GM12892 (cell line): ENCODE measurements around the gene AP3D1.

Source experiments
- DNase-seq: peaks from one replicate; pipeline ENCODE4 v3.0.0; 2011; ENCODE audit not compliant: insufficient read length
- FAIRE-seq: peaks from 2 replicates; lab custom pipeline; 2011; peaks lifted over from hg19 to GRCh38; lab: Jason Lieb, UNC
- POLR2A ChIP-seq: IDR thresholded peaks from 2 replicates; pipeline ENCODE4 v1.6.1; 2011; ENCODE audit warnings: low read depth, low read length, control low read depth
- POLR2AphosphoS5 ChIP-seq: IDR thresholded peaks from 2 replicates; pipeline ENCODE4 v1.6.1; 2011; ENCODE audit warnings: low read depth, low read length, control low read depth
- TAF1 ChIP-seq: IDR thresholded peaks from 2 replicates; pipeline ENCODE4 v1.6.1; 2011; ENCODE audit warnings: low read depth, mild to moderate bottlenecking, control low read depth, low read length, borderline replicate concordance

Gene AP3D1

DNA sequence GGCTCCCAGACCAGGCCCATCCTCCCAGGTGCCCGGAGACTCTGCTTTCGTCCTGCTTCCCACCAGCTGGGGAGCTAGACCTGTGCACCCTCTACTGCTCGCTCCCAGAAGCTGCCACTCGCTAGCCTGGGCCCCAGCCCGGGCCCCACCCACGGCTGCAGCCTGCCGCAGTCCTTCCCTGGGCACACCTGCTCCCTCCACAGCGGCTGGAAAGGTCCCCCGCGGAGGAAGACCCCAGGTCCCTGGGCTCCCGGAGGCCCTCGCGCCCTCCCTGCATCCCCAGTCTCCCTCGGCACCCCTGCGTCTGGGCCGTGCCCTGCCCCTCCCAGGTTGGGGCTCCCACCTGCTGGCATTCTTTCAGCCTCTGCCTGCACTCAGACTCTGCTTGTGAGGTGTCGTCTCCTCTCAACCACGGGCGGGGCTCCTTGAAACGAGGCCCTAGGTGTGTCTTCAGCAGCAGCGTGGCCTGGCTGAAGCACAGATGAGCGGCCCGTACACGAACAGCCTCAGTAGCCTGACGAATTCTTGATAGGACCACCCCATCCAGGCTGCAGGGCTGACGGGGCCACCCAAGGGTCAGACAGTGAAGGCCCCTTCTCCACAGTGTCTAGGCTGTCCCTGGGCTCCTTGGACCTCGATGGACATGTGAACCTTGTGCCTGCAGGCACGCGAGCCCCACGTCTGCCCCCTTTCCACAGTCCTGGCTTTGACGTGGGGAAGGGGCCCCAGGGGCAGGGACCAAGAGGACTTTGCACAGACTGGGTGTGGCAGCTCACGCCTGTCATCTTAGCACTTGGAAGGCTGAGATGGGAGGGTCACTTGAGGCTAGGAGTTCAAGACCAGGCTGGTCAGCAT, 40.3 kb upstream of the AP3D1 start:
- no peak for TF ChIP-seq POLR2A
- TF ChIP-seq POLR2AphosphoS5 = no peak
- TF ChIP-seq TAF1 = no peak
- no peak for DNase-seq
- no peak for FAIRE-seq

DNA sequence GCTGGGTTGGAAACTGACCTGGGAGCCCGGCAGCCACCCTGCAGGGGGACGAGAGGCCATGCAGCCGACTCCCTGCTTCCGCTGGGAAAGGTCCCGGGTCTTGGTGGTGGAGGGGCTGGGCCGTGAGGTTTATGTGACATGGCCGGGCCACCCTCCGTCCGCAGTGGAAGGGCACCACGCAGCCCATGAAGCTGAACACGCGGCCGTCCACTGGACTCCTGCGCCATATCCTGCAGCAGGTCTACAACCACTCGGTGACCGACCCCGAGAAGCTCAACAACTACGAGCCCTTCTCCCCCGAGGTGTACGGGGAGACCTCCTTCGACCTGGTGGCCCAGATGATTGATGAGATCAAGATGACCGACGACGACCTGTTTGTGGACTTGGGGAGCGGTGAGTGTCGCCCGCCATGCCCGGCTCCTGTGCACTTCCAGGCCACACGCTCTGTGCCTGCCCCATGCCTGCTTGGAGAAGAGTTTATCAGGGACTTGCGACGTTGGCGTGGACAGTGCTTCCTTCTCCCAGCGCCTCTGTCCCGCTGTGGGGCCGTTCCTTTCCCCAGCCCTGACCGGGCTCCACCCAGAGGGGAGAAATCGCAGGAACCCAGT, 39.6 kb upstream of the AP3D1 start:
- FAIRE-seq (no peak), DNase-seq (no peak)
- no peak for TF ChIP-seq POLR2A
- no peak for TF ChIP-seq TAF1
- no peak for TF ChIP-seq POLR2AphosphoS5

DNA sequence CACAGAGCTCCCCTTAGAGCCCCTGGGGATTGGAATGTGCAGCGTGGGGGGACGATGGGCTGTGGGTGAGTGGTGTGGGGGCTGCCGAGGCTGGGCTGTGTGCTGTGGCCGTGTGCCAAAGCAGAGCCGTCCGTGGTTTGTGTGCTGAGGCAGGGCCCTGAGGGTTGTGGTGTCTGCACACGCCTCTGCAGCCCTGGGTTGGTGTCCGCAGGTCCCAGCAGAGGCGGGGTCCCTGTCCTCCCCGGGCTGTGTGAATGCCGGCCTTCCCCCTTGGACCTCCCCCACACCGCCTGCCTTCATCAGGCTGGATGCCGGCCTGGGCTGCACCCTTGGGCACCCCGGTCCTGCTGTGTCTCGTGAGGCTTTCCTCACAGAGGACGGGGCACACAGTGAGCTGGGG, 38.5 kb upstream of the AP3D1 start:
- TF ChIP-seq POLR2A (no peak), TAF1 (no peak), POLR2AphosphoS5 (no peak)
- no peak for DNase-seq
- no peak for FAIRE-seq

GRCh38 chr19:2188708-2189385, 37.5 kb upstream of the AP3D1 start:
- TF ChIP-seq POLR2AphosphoS5 = no peak
- TF ChIP-seq TAF1 = no peak
- TF ChIP-seq POLR2A = no peak
- FAIRE-seq (no peak), DNase-seq (no peak)

DNA sequence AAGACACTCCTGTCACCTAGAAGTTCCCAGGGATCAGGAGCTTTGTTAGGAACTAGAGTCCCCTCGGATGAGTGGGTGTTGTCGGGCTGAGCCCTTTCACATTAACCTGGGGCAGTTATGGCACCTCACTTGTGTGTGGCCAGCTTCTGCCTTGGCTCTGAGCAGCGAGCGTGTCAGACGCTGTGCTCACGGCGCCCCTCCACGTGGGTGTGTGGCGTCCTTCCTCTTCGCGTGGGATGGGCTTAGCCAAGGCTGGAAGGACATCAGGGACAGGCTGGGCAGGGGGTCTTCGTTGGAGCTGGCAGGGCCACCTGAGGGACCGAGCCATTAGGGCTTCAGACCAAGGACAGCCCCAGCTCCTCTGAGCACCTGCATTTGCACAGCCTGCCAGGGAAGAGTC, 35.8 kb upstream of the AP3D1 start:
- TF ChIP-seq POLR2A (no peak), TAF1 (no peak), POLR2AphosphoS5 (no peak)
- FAIRE-seq (no peak), DNase-seq (no peak)

DNA sequence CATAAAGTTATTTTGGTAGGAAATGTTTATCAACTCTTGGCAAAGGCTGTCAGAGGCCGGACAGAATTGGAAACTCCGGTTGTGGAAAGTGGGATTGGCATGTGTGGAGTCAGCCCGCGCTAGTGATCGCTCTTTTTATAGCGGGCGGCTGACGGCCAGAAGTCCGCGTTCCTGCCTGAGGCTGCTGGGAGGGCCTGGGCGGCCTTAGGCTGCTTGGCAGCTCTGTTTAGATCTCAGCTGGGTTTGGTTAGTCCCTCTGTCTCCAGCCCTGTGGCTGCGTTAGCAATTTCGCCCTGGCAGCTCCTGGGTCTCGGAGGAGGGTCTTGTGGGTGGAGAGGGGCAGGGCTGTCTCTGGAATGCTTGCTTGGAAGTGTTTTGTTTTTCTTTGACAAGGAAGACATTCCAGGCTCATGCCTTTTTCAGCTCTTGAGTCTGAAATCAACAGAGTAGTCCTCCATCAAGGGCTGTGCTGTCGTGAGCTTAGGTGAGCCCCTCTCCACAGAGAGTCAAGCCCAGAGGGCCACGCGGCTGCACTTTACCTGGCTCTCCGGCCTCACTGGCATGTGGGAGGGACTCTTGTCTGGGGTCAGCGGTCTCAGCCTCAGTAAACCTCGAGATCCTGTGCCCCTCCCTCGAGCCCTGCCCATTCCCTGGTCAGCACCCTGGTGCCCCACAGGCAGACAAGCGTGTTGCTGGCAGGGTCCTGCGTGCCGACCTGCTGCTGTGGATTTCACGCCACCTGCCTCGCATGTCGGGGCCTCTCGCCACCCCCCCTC, 34.9 kb upstream of the AP3D1 start:
- no peak for TF ChIP-seq POLR2A
- TF ChIP-seq POLR2AphosphoS5 = no peak
- no peak for TF ChIP-seq TAF1
- no peak for DNase-seq
- FAIRE-seq = no peak

- FAIRE-seq (no peak), DNase-seq (no peak)
- no peak for TF ChIP-seq POLR2A
- TF ChIP-seq POLR2AphosphoS5 = no peak
- TF ChIP-seq TAF1 = no peak
These were observed 34.3 kb upstream of the AP3D1 start for GRCh38 chr19:2185734-2186070.

GRCh38 chr19:2184422-2184975, 33.1 kb upstream of the AP3D1 start:
- DNase-seq = no peak
- no peak for FAIRE-seq
- 0 out of 2 replicates have a peak, but pooled peaks have one; percentile 22 for TF ChIP-seq POLR2AphosphoS5
- no peak for TF ChIP-seq TAF1

DNA sequence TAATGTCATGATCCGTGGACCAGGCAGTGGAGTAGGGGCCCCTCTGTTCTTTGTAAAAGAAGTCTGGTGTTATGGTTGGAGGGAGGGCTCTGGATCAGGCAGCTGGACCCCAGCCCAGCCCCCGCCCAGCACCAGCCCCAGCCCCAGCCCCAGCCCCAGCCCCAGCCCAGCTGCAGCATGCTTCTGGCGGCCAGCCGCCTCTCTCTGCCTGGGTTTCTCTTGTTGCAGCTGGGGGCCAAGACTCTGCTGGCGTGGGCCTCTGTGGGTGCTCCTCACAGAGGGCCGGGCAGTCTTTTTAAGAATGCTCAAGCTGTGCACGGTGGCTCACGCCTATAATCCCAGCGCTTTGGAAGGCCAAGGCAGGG, 30.2 kb upstream of the AP3D1 start:
- no peak for TF ChIP-seq POLR2A
- TF ChIP-seq POLR2AphosphoS5 = no peak
- TF ChIP-seq TAF1 = no peak
- FAIRE-seq (no peak), DNase-seq (no peak)

- FAIRE-seq = no peak
These were observed 29.7 kb upstream of the AP3D1 start for GRCh38 chr19:2180881-2181632.

DNA sequence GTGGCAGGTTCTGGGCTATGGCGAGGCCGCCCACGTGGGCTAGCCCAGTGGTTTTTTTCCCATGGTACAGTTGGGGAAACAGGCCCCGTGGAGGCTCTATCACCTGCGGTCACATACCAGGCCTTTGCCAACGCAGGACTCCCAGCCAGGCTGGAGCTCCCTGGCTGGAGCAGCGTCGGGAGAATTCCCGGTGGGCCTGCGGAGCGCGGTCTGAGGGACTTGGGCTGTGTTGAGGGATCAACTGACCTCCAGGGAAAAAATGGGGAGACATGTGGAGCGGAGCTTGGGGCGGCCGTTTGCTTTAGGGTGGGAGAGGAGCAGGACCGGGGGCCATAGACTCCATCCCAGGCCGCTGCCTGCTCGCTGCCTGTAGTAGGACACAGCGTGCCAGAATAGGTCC, 28.7 kb upstream of the AP3D1 start:
- no peak for FAIRE-seq
- TF ChIP-seq POLR2AphosphoS5 (no peak), TAF1 (no peak), POLR2A (no peak)
- DNase-seq = no peak

More at GRCh38 chr19:2180881-2181632, 29.7 kb upstream of the AP3D1 start:
- no peak for TF ChIP-seq POLR2A
- no peak for TF ChIP-seq POLR2AphosphoS5
- no peak for TF ChIP-seq TAF1
- DNase-seq = no peak
